ENCODE measurements around the gene AKAP13. TPM values are rescaled to one million over a fixed set of nuclear protein-coding genes. Genes with fewer than 3 reads are reported as not detected.

AKAP13 gene
- total and polyA plus RNA-seq, 2 donors (not counting 1 experiment from before 2014, with no cell fraction given): 73.8 to 358 TPM

DNA sequence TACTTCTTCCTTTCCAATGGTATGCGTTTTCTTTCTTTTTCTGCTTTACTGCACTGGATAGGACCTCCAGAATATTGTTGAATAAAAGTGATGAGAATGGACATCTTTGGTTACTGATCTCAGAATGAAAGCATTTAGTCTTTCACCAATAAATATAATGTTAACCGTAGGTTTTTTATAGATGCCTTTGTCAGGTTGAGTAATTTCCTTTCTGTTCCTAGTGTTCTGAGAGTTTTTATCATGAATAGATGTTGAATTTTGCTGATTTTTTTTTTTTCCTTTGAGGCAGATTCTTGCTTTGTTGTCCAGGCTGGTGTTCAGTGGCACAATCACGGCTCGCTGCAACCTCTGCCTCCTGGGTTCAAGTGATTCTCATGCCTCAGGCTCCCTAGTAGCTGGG, 255.9 kb downstream of the AKAP13 start:
- Mint-ChIP-seq H3K4me3 (no peak overlapping the region), H3K27me3 (no peaks in the 10 kb centered on the region), H3K4me1 (peaks cover 11% of the 10 kb centered on the region), H3K27ac (no peak overlapping the region), H3K9me3 (ENCODE audit: insufficient read depth) (no peaks in the 10 kb centered on the region)
- Histone ChIP-seq H3K79me2 (ENCODE audit: control insufficient read depth, insufficient read depth, low read length) (peaks cover 27% of the 10 kb centered on the region), H3K36me3 (replicated peaks in 1 of 2; ENCODE audit: control extremely low read depth in 1 of 2, control insufficient read depth in 1 of 2, extremely low read depth in 1 of 2, insufficient read depth in 2 of 2, low read length in 1 of 2) (peaks cover 7 to 22% of the 10 kb centered on the region in 2 experiments), H3K27ac (ENCODE audit: low read length in 2 of 2) (no peak overlapping the region), H3K9me3 (ENCODE audit: control extremely low read depth in 1 of 3, control insufficient read depth in 2 of 3, insufficient read depth in 1 of 3, low read length in 2 of 3) (no peaks in the 10 kb centered on the region), H2AFZ (ENCODE audit: insufficient read depth, low read depth, low read length, poor library complexity, severe bottlenecking) (no peak overlapping the region), H3K4me2 (replicated peaks; ENCODE audit: low read depth, low read length, poor library complexity, severe bottlenecking) (no peak overlapping the region), H3K4me3 (ENCODE audit: control extremely low read depth in 1 of 5, extremely low read depth in 1 of 5, insufficient read depth in 1 of 5, low read depth in 2 of 5, low read length in 4 of 5) (no peak overlapping the region), H3K27me3 (replicated peaks in 1 of 4; ENCODE audit: control extremely low read depth in 1 of 4, control insufficient read depth in 3 of 4, insufficient read depth in 4 of 4, low read length in 3 of 4) (no peaks in the 10 kb centered on the region), H3K4me1 (ENCODE audit: control insufficient read depth in 2 of 2, insufficient read depth in 2 of 2, low read length in 2 of 2) (no peaks in the 10 kb centered on the region), H4K20me1 (ENCODE audit: control insufficient read depth, insufficient read depth, low read length, poor library complexity, severe bottlenecking) (peaks cover 9% of the 10 kb centered on the region), H3K9ac (ENCODE audit: low read length) (no peak overlapping the region)
- ChIA-PET CTCF (interaction anchor here (0.7 kb wide), 1 partner anchor 388 kb away, joined by 3 read pairs; no protein-coding TSS in a partner anchor), POLR2A (no interaction called here)
- no peak for DNase-seq
- no peak for ATAC-seq (ENCODE audit: low read depth)
- intact Hi-C loops (cut with micrococcal nuclease): loop anchor here (10.0 kb wide), 1 partner anchor 48 kb away; no protein-coding TSS in a partner anchor
- WGBS (ENCODE audit: insufficient coverage): 100% methylated on average over 2 of the region's 4 CpGs
- TF ChIP-seq, protein P1, sequence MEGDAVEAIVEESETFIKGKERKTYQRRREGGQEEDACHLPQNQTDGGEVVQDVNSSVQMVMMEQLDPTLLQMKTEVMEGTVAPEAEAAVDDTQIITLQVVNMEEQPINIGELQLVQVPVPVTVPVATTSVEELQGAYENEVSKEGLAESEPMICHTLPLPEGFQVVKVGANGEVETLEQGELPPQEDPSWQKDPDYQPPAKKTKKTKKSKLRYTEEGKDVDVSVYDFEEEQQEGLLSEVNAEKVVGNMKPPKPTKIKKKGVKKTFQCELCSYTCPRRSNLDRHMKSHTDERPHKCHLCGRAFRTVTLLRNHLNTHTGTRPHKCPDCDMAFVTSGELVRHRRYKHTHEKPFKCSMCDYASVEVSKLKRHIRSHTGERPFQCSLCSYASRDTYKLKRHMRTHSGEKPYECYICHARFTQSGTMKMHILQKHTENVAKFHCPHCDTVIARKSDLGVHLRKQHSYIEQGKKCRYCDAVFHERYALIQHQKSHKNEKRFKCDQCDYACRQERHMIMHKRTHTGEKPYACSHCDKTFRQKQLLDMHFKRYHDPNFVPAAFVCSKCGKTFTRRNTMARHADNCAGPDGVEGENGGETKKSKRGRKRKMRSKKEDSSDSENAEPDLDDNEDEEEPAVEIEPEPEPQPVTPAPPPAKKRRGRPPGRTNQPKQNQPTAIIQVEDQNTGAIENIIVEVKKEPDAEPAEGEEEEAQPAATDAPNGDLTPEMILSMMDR (IDR thresholded peaks at IDR 0.05): no peak
- no peak for TF ChIP-seq EZH2 (IDR thresholded peaks at IDR 0.05; ENCODE audit: borderline replicate concordance, insufficient read depth, low read depth, low read length, poor library complexity, severe bottlenecking)

DNA sequence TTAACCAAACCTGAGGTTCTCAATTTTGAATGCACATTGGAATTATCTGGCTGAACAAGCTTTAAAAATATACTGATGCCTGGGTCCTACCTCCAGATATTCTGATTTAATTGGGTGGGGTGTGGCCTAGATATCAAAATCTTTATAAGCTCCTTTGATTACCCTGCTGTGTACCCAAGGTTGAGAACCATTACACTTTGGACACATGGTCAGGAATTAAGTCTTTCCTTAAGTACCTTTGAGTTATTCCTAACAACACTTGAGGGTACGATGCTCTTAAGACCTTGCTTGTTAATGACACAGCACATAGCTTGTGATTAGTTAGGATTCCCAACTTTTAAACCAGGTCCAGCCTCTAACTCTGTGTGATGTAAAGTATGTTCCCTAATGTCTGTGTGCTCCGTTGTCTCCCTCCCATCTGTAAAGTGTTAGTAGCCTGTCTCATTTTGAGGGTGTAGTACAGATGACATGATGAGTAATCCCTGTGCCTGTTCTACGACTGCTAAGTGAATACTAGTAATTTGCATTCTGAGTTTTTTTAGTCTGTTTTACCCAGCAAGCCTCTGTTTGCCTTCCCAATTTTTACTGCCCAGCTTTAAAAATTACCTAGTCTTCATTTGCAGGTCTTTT, 259.5 kb downstream of the AKAP13 start:
- H3K4me1 Mint-ChIP-seq: peaks cover 12% of the 10 kb centered on the region
- H3K27me3 Mint-ChIP-seq: no peaks in the 10 kb centered on the region
- H3K9me3 Mint-ChIP-seq (ENCODE audit: insufficient read depth): no peaks in the 10 kb centered on the region
- Histone ChIP-seq H3K4me1 (ENCODE audit: control insufficient read depth in 2 of 2, insufficient read depth in 2 of 2, low read length in 2 of 2) (peaks cover 0 to 1% of the 10 kb centered on the region in 2 donors), H3K27me3 (replicated peaks in 1 of 4; ENCODE audit: control extremely low read depth in 1 of 4, control insufficient read depth in 3 of 4, insufficient read depth in 4 of 4, low read length in 3 of 4) (no peaks in the 10 kb centered on the region), H3K79me2 (ENCODE audit: control insufficient read depth, insufficient read depth, low read length) (peaks cover 47% of the 10 kb centered on the region), H3K4me2 (replicated peaks; ENCODE audit: low read depth, low read length, poor library complexity, severe bottlenecking) (no peak overlapping the region), H4K20me1 (ENCODE audit: control insufficient read depth, insufficient read depth, low read length, poor library complexity, severe bottlenecking) (peaks cover 7% of the 10 kb centered on the region), H3K4me3 (ENCODE audit: control extremely low read depth in 1 of 5, extremely low read depth in 1 of 5, insufficient read depth in 1 of 5, low read depth in 2 of 5, low read length in 4 of 5) (no peak overlapping the region), H2AFZ (ENCODE audit: insufficient read depth, low read depth, low read length, poor library complexity, severe bottlenecking) (no peak overlapping the region), H3K36me3 (replicated peaks in 1 of 2; ENCODE audit: control extremely low read depth in 1 of 2, control insufficient read depth in 1 of 2, extremely low read depth in 1 of 2, insufficient read depth in 2 of 2, low read length in 1 of 2) (peaks cover 4 to 51% of the 10 kb centered on the region in 2 experiments), H3K9ac (ENCODE audit: low read length) (no peak overlapping the region), H3K27ac (ENCODE audit: low read length in 2 of 2) (no peak overlapping the region), H3K9me3 (ENCODE audit: control extremely low read depth in 1 of 3, control insufficient read depth in 2 of 3, insufficient read depth in 1 of 3, low read length in 2 of 3) (no peaks in the 10 kb centered on the region)
- TF ChIP-seq, protein P1 (IDR thresholded peaks at IDR 0.05): no peak
- TF ChIP-seq EZH2 (IDR thresholded peaks at IDR 0.05; ENCODE audit: borderline replicate concordance, insufficient read depth, low read depth, low read length, poor library complexity, severe bottlenecking): no peak
- ChIA-PET POLR2A (no interaction called here), CTCF (no interaction called here)
- WGBS (ENCODE audit: insufficient coverage): 75% methylated on average over 1 of the region's 3 CpGs
- H3K27ac Mint-ChIP-seq: no peak overlapping the region
- no peak for ATAC-seq (ENCODE audit: low read depth)
- DNase-seq: no peak
- intact Hi-C loops (cut with micrococcal nuclease): loop anchor here (10.0 kb wide), 1 partner anchor 45 kb away; no protein-coding TSS in a partner anchor
- H3K4me3 Mint-ChIP-seq: no peak overlapping the region

Measured in B cell (primary cell).